NCI-H1048 (cell line): Measurements from ENCODE around the gene ARL13B.
"Not testable (repeated sequence)": the region's sequence is repeated elsewhere in the genome, so short reads cannot be mapped to it uniquely, and the experiment has no call there.

Experiments used
- DNase-seq: peaks from one replicate; lab custom pipeline; 2025; lab: John Stamatoyannopoulos, UW

Gene ARL13B

DNA sequence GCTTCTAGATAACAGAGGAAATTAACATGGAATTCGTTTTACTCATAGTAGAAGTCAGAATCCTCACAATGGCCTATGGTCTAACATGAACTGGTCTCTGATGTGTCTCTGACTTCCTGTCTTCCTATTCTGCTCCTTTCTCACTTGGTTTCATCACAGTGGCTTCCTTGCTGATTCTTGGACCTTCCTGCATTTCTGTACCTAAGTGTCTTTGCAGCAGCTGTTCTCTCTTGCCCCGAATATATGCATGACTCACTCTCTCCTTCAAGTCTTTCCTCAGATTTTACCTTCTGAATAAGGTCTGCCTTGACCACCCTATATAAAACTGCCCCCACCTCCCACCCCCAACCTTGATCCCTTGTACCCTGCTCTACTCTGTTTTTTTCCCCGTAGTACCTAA is 14.1 kb downstream of the ARL13B start:
- no peak for DNase-seq

GRCh38 chr3:94001191-94001590 is 21.2 kb downstream of the ARL13B start:
- DNase-seq: no peak

GRCh38 chr3:94001827-94002495 is 22.0 kb downstream of the ARL13B start:
- no peak for DNase-seq

GRCh38 chr3:94004301-94004910 is 24.5 kb downstream of the ARL13B start:
- DNase-seq: peak; percentile 5

DNA sequence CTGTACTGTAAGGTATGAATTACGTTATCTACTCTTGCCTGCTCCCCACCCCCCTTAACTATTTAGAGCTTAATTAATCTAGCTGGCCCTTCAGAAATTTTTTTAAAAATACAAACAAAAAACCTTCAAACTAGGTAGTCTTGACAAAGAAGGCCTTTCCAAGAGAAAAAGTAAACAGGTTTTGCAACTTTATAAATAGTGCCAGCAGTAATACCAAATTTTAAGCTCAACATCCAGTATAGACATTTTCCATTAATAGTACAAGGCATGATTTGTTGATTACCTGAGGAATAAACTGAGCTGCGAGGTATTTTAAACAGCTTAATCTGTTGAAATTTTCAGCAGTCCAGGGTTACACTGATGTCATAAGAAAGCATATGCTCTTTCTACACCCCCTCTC is 28.3 kb downstream of the ARL13B start:
- DNase-seq: no peak

DNA sequence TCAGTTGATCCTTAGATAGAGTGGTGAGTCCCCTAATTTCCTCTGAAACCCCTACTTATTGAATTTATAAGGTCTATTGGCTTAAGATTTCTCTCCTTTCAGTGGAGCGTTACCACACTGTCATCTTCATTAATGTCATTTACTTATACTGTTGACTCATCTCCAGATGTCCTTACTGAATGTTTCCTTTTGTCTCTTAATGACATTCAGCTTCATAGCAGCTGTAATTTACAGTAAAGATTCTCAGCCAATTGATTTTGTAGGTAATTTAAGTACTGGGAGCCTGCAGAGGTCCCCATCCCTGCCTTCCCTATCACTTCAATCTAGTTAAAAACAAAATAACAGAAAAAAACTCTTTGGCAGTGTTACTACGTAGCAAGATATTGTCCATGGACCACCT is 29.7 kb downstream of the ARL13B start:
- DNase-seq: no peak

GRCh38 chr3:94011233-94011711 is 31.3 kb downstream of the ARL13B start:
- DNase-seq: no peak

DNA sequence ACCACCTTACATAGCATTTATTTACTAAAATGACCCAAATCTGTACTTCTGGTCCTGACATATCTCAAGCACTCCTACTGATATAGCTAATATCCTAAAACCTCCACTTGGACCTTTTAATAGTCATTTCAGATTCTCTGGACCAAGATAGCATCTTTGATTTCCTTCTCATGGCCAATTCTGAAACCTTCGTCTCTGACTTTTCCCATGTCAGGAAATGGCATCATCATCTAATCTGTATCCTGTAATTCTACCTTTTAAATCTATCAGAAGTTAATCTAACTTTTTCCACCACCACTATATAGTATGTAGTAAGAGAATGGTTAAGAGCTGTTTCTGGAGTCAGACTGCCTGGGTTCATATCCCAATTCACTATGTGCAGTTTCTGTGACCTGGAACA is 32.2 kb downstream of the ARL13B start:
- DNase-seq: no peak

DNA sequence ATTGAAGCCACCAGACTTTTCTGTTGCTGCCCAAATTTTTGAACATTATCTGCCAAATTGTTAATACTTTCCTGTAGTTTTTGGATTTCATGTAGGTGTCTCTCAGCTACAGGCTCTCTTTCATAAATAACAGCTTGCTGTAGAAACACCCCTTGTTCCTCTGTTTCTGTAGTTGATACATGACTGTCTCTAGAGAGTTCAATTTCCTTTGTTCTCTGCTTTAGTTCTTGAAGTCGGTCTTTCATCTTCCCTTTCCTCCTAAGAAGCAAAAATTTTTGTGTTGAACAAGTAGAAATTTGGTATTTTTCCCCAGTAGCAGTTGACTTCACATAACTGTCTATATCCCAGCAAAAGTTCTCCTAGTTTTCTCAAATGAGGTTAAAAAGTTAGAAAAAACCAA is 35.1 kb downstream of the ARL13B start:
- no peak for DNase-seq

GRCh38 chr3:94019659-94020058 is 39.7 kb downstream of the ARL13B start:
- no peak for DNase-seq

DNA sequence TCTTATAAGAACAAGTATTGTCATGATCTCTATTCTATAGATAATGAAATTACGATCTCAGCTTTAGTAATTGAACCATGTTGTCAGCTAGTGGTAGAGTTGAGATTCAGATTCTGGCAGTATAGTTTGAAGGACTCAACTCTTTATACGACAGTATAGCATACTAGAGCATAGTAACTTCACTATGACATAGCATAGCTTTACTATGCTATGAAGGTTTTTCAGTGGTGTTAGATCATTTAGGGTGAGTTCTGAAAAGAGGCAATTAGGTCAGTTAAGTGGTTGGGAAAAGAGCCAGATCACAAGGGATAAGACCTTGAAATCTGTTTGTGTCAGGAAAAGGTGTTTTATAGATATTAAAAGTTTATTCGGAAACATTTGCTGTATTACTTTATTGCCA is 40.3 kb downstream of the ARL13B start:
- no peak for DNase-seq

- no peak for DNase-seq
Observed at GRCh38 chr3:94024385-94024784, 44.4 kb downstream of the ARL13B start.

DNA sequence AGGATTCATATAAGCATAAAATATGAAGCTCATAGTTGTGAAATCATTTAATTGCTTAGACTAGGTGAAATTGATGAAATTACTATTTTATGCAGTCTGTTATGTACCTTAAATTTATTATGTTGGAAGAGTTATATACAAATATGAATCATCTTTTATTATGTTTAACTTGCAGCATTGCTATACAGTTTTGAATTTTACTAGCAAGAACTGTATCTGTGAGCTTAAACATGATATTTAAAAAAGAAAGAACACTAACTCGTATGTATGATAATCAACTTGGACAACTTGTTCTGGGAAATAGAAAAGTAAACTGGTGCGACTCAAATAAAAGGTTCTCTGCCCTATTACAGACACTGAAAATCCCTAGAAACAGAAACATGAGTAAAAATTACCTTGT is 46.7 kb downstream of the ARL13B start:
- no peak for DNase-seq

GRCh38 chr3:94028093-94028837 is 48.3 kb downstream of the ARL13B start, which contains the start of gene STX19:
TSS of gene STX19 (minus strand) at chr3:94028597. CDS start at chr3:94015269, 13,328 bp downstream.
- DNase-seq: peak; percentile 10

DNA sequence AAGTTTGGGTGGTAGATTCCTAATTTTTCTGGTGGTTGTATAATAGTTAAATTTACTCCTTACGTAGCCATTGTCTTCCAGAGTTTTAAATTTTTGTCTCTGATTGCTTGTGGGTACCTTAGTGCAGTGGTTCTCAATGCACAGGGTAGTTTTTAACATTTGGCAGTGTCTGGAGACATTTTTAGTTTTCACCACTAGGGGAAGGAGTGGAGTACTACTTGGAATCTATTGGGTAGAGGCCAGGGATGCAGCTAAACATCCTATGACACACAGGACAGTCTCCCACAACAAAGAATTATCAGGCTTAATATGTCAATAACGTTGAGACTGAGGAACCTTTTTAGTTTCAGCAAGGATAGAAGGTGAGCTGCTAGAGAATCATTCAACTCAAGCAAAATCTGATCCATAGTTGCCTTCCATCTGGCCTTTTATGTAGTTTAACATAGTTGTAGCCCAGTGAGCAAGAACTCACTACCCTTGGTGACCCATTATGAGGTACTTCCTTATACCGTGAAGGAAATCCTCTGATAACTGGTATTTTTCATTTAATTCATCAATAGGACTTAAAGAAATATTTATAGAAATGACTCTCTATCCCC is 57.1 kb downstream of the ARL13B start:
- DNase-seq: no peak

GRCh38 chr3:94043285-94043684 is 63.3 kb downstream of the ARL13B start:
- no peak for DNase-seq

GRCh38 chr3:94044100-94044936 is 64.4 kb downstream of the ARL13B start:
- DNase-seq: not testable (repeated sequence)

GRCh38 chr3:94046533-94046932 is 66.6 kb downstream of the ARL13B start:
- DNase-seq: no peak

DNA sequence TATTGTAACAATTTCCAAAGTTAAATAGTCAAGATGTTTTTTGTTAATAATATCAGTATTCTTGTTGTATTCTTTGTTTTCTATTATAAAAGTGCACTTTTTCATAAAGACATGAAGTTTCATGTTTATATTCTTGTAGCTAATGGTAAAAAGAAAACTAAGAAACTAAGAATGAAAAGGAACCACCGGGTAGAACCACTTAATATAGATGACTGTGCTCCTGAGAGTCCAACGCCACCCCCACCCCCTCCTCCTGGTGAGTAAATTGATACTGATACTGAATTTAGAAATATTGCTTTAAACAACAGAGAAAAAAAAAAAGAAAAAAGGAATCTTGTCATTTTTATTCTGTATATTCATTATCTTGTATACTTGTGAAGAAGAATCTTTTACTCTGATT is 69.3 kb downstream of the ARL13B start:
- DNase-seq: no peak

- DNase-seq: no peak
Observed at GRCh38 chr3:94050546-94050945, 70.6 kb downstream of the ARL13B start.

- no peak for DNase-seq
Observed at GRCh38 chr3:94061297-94061696, 81.3 kb downstream of the ARL13B start.
